Liver (tissue), 9 donors: ENCODE data around the gene RNF144A. TPM values are rescaled to one million over a fixed set of nuclear protein-coding genes. Genes with fewer than 3 reads are reported as not detected.

Experiments used
- DNase-seq: peaks from one replicate; pipeline ENCODE4 v3.0.0-alpha.2; 2017; ENCODE audit warnings: low spot score
- H3K27ac ChIP-seq, 2 donors: one replicate each; pipeline ENCODE4 v1.7.0; 2013; ENCODE audit warnings: inconsistent platforms in 2 of 2, low read length in 2 of 2, control low read depth in 1 of 2, low read depth in 1 of 2, mild to moderate bottlenecking in 1 of 2
- H3K27me3 ChIP-seq, 4 donors: one replicate each; pipeline versions ENCODE4 v1.6.1 to v1.7.0; 2013; ENCODE audit warnings: low read length in 3 of 4, inconsistent platforms in 1 of 4, mild to moderate bottlenecking in 1 of 4, moderate library complexity in 1 of 4; ENCODE audit not compliant: control insufficient read depth in 4 of 4, insufficient read depth in 4 of 4
- H3K36me3 ChIP-seq, 4 donors: one replicate each; pipeline versions ENCODE4 v1.6.1 to v1.7.0; 2013; ENCODE audit warnings: low read length in 3 of 4, mild to moderate bottlenecking in 3 of 4, low read depth in 1 of 4, moderate library complexity in 1 of 4; ENCODE audit not compliant: control insufficient read depth in 4 of 4, insufficient read depth in 3 of 4
- H3K4me1 ChIP-seq, 4 donors: one replicate each; pipeline versions ENCODE4 v1.6.1 to v1.7.0; 2013; ENCODE audit warnings: low read length in 3 of 4, mild to moderate bottlenecking in 3 of 4, moderate library complexity in 1 of 4; ENCODE audit not compliant: control insufficient read depth in 4 of 4, insufficient read depth in 4 of 4
- H3K4me3 ChIP-seq, 3 donors: one replicate each; pipeline versions ENCODE4 v1.6.1 to v1.7.0; 2013; ENCODE audit warnings: low read length in 3 of 3, control low read depth in 1 of 3, low read depth in 1 of 3, mild to moderate bottlenecking in 1 of 3
- H3K9ac ChIP-seq, 2 donors: one replicate each; pipeline ENCODE4 v1.7.0; 2013; ENCODE audit warnings: low read length in 2 of 2, mild to moderate bottlenecking in 2 of 2, moderate library complexity in 2 of 2, control low read depth in 1 of 2, low read depth in 1 of 2
- H3K9me3 ChIP-seq, 4 donors: one replicate each; pipeline versions ENCODE4 v1.6.1 to v1.7.0; 2013; ENCODE audit warnings: low read length in 3 of 4; ENCODE audit not compliant: control insufficient read depth in 4 of 4
- CTCF ChIP-seq: fragments of 150-350 bp; IDR thresholded peaks from 2 replicates; pipeline ENCODE4 v1.5.1; 2017; ENCODE audit warnings: improper control_type of control experiment, low read depth, low read length; ENCODE audit not compliant: missing input control
- FOXA1 ChIP-seq: IDR thresholded peaks from 2 replicates; pipeline ENCODE4 v1.6.1; 2016; ENCODE audit warnings: antibody characterized with exemption
- FOXA2 ChIP-seq: IDR thresholded peaks from 2 replicates; pipeline ENCODE4 v1.6.1; 2016; ENCODE audit warnings: antibody characterized with exemption
- GABPA ChIP-seq, 2 donors: IDR thresholded peaks in 1 of 2; conservative IDR thresholded peaks in 1 of 2; 2 replicates each; pipeline ENCODE4 v1.6.1; 2016; ENCODE audit warnings: antibody characterized with exemption in 2 of 2, mild to moderate bottlenecking in 1 of 2, moderate library complexity in 1 of 2
- HNF4A ChIP-seq, 2 donors: conservative IDR thresholded peaks; 2 replicates each; pipeline ENCODE4 v1.6.1; 2016; ENCODE audit warnings: antibody characterized with exemption in 2 of 2, mild to moderate bottlenecking in 2 of 2
- HNF4G ChIP-seq: IDR thresholded peaks from 2 replicates; pipeline ENCODE4 v1.6.1; 2016; ENCODE audit warnings: antibody characterized with exemption
- JUND ChIP-seq, 2 donors: IDR thresholded peaks; 2 replicates each; pipeline ENCODE4 v1.6.1; 2016; ENCODE audit warnings: antibody characterized with exemption in 2 of 2
- NR2F2 ChIP-seq: IDR thresholded peaks from 2 replicates; pipeline ENCODE4 v1.6.1; 2016; ENCODE audit warnings: antibody characterized with exemption
- RAD21 ChIP-seq, 2 donors: IDR thresholded peaks; 2 replicates each; pipeline ENCODE4 v1.6.1; 2016; ENCODE audit warnings: antibody characterized with exemption in 2 of 2, mild to moderate bottlenecking in 2 of 2
- REST ChIP-seq: IDR thresholded peaks from 2 replicates; pipeline ENCODE4 v1.6.1; 2016; ENCODE audit warnings: antibody characterized with exemption, mild to moderate bottlenecking
- SP1 ChIP-seq: IDR thresholded peaks from 2 replicates; pipeline ENCODE4 v1.6.1; 2018; ENCODE audit warnings: antibody characterized with exemption, mild to moderate bottlenecking
- TAF1 ChIP-seq: conservative IDR thresholded peaks from 2 replicates; pipeline ENCODE4 v1.6.1; 2016; ENCODE audit warnings: antibody characterized with exemption, mild to moderate bottlenecking
- YY1 ChIP-seq: IDR thresholded peaks from 2 replicates; pipeline ENCODE4 v1.6.1; 2016; ENCODE audit warnings: antibody characterized with exemption, mild to moderate bottlenecking
- WGBS: extraction: QIAGEN DNeasy Blood & Tissue Kit; methylation state at CpG from one replicate; pipeline ENCODE4 v1.1.7; 2013; 5-methylcytosine and 5-hydroxymethylcytosine counted together
- polyA plus RNA-seq, 2 donors: library from polyadenylated mRNA; stranded (reverse) in 1 of 2; unstranded in 1 of 2; fragments of 200-250 nt in 1 of 2; fragments of >200 nt in 1 of 2; fragmentation: Nextera tagmentation in 1 of 2; extraction: Ambion mirVana in 1 of 2; gene quantifications; one replicate each; pipeline versions ENCODE4 v1.2.1 to v1.2.3, GENCODE V29; 2013 to 2015
- total RNA-seq, 2 donors: library from RNA; depleted of rRNA; stranded (reverse); fragments of >200 nt; gene quantifications; one replicate each; pipeline ENCODE4 v1.2.3, GENCODE V29; 2014
- TF ChIP-seq, protein P1 (sequence below): IDR thresholded peaks from 2 replicates; pipeline ENCODE4 v1.6.1; 2016; ENCODE audit warnings: antibody characterized with exemption
- TF ChIP-seq, protein P2 (sequence below): IDR thresholded peaks from 2 replicates; pipeline ENCODE4 v1.6.1; 2016; ENCODE audit warnings: antibody characterized with exemption
- donor health status: healthy.
- donor health status: healthy.
- donor health status: healthy.
- donor health status: healthy.
- donor health status: healthy.

The RNF144A gene
- total and polyA plus RNA-seq, 4 donors, result 1.0 to 10.4 (median 2.3) TPM

GRCh38 chr2:6957031-6957714 is 40.0 kb downstream of the RNF144A start:
- DNase-seq, result no peak
- Histone ChIP-seq H3K27me3 (no peaks in the 10 kb centered on the region), H3K9me3 (no peaks in the 10 kb centered on the region), H3K27ac (no peak overlapping the region), H3K4me3 (no peak overlapping the region), H3K9ac (no peak overlapping the region), H3K36me3 (no peaks in the 10 kb centered on the region), H3K4me1 (no peaks in the 10 kb centered on the region)
- TF ChIP-seq FOXA2 (no peak), TAF1 (no peak), JUND (IDR thresholded peaks at IDR 0.05) (no peak), FOXA1 (no peak), GABPA (IDR thresholded peaks at IDR 0.05 in 1 of 2, conservative IDR thresholded peaks at IDR 0.05 in 1 of 2) (no peak), HNF4A (conservative IDR thresholded peaks at IDR 0.05) (no peak), HNF4G (no peak), NR2F2 (no peak), SP1 (no peak), REST (no peak), YY1 (no peak)
- whole genome bisulfite sequencing, result 87% methylated on average over 9 of the region's 9 CpGs

- no peaks in the 10 kb centered on the region for H3K4me1 ChIP-seq
- TF ChIP-seq, protein P1, sequence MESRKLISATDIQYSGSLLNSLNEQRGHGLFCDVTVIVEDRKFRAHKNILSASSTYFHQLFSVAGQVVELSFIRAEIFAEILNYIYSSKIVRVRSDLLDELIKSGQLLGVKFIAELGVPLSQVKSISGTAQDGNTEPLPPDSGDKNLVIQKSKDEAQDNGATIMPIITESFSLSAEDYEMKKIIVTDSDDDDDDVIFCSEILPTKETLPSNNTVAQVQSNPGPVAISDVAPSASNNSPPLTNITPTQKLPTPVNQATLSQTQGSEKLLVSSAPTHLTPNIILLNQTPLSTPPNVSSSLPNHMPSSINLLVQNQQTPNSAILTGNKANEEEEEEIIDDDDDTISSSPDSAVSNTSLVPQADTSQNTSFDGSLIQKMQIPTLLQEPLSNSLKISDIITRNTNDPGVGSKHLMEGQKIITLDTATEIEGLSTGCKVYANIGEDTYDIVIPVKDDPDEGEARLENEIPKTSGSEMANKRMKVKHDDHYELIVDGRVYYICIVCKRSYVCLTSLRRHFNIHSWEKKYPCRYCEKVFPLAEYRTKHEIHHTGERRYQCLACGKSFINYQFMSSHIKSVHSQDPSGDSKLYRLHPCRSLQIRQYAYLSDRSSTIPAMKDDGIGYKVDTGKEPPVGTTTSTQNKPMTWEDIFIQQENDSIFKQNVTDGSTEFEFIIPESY, result no peak
- TF ChIP-seq RAD21 (IDR thresholded peaks at IDR 0.05) (no peak), REST (no peak), JUND (IDR thresholded peaks at IDR 0.05) (no peak), CTCF (no peak)
- TF ChIP-seq, protein P2, sequence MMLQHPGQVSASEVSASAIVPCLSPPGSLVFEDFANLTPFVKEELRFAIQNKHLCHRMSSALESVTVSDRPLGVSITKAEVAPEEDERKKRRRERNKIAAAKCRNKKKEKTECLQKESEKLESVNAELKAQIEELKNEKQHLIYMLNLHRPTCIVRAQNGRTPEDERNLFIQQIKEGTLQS, result no peak
- H3K27ac ChIP-seq, result no peak overlapping the region
- 92% methylated on average over 15 of the region's 15 CpGs for WGBS
- no peak overlapping the region for H3K9ac ChIP-seq
- DNase-seq, result no peak
- no peak overlapping the region for H3K4me3 ChIP-seq
- H3K9me3 ChIP-seq, result no peaks in the 10 kb centered on the region
- no peaks in the 10 kb centered on the region for H3K36me3 ChIP-seq
- no peaks in the 10 kb centered on the region for H3K27me3 ChIP-seq
These were observed 40.9 kb downstream of the RNF144A start for GRCh38 chr2:6957910-6958615.
